22Rv1 (cell line): Measurements from ENCODE around the gene DIAPH2.

Experiments used
- H3K27ac ChIP-seq: fragments of 450-650 bp; 2 replicates; pipeline ENCODE4 v1.5.1; 2017
- CTCF ChIP-seq: fragments of 450-650 bp; IDR thresholded peaks from 2 replicates; pipeline ENCODE4 v1.5.1; 2017; ENCODE audit warnings: mild to moderate bottlenecking
- ZFX ChIP-seq: fragments of 450-650 bp; IDR thresholded peaks from 2 replicates; pipeline ENCODE4 v1.6.1; 2017; ENCODE audit warnings: antibody characterized with exemption, borderline replicate concordance

The DIAPH2 gene

GRCh38 chrX:96684339-96685209 is at the start of gene DIAPH2:
Gene DIAPH2, plus strand, starts transcription at chrX:96684842.
- peak within 1 kb of the TSS; percentile 61 for H3K27ac ChIP-seq
- no peak for TF ChIP-seq ZFX
- TF ChIP-seq CTCF, result no peak

DNA sequence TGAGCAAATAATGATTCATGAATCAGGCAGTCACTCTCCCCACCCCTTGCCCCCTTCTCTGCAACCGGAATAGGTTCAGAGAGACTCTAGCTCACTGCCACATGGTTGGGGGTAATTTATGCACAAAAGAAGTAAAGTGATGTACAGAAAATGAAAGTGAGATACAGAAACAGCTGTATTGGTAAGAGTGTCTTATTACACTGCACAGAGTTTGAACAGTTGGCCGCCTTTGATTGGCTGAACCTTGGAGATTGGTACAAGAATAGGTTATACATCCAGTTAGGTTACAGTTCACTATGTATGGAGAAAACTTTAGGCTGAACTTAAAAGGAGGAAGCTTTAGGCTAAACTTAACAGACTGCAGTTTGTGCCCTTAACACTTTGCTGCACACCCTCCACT is 34.6 kb upstream of the DIAPH2 start:
- H3K27ac ChIP-seq, result no peak overlapping the region
- TF ChIP-seq ZFX, result no peak
- TF ChIP-seq CTCF, result no peak

GRCh38 chrX:96655947-96656623 is 28.6 kb upstream of the DIAPH2 start:
- TF ChIP-seq CTCF (no peak), ZFX (no peak)

GRCh38 chrX:96682516-96682915 is 2.1 kb upstream of the DIAPH2 start:
- no peak overlapping the region for H3K27ac ChIP-seq
- no peak for TF ChIP-seq CTCF
- TF ChIP-seq ZFX, result no peak

More at GRCh38 chrX:96655947-96656623, 28.6 kb upstream of the DIAPH2 start:
- no peak overlapping the region for H3K27ac ChIP-seq

- TF ChIP-seq ZFX, result no peak
- no peak for TF ChIP-seq CTCF
- H3K27ac ChIP-seq, result peak overlapping the region; percentile 61
Observed at GRCh38 chrX:96683997-96684338, 674 bp upstream of the DIAPH2 start.

- H3K27ac ChIP-seq, result peak overlapping the region; percentile 61
- TF ChIP-seq ZFX, result no peak
- TF ChIP-seq CTCF, result no peak
Observed at GRCh38 chrX:96685210-96686099, 813 bp downstream of the DIAPH2 start.
